22Rv1 (cell line): ENCODE measurements around the gene CD44.

ENCODE experiments used
- CTCF ChIP-seq: fragments of 450-650 bp; IDR thresholded peaks from 2 replicates; pipeline ENCODE4 v1.5.1; 2017; ENCODE audit warnings: mild to moderate bottlenecking
- ZFX ChIP-seq: fragments of 450-650 bp; IDR thresholded peaks from 2 replicates; pipeline ENCODE4 v1.6.1; 2017; ENCODE audit warnings: antibody characterized with exemption, borderline replicate concordance

- no peak for TF ChIP-seq CTCF
- TF ChIP-seq ZFX, result no peak
Observed at GRCh38 chr11:35118906-35119305, 20.1 kb upstream of the CD44 start.
